CD8-positive, alpha-beta memory T cell (primary cell): ENCODE results near the gene CACNA1D. TPM values are rescaled to one million over a fixed set of nuclear protein-coding genes. Genes with fewer than 3 reads are reported as not detected.

Source experiments
- CTCF ChIA-PET: fragments of 350-600 bp; sonication (Branson Sonifier 250); formaldehyde crosslinking; loops from one replicate; lab custom pipeline; 2021; ENCODE audit warnings: antibody characterized with exemption; lab: Charles Lee
- POLR2A ChIA-PET: fragments of 350-600 bp; sonication (Branson Sonifier 250); formaldehyde crosslinking; loops from one replicate; lab custom pipeline; 2021; ENCODE audit warnings: antibody characterized with exemption; lab: Charles Lee
- DNase-seq, 5 donors: peaks; one replicate each; pipeline versions ENCODE4 v3.0.0 to v3.0.0-alpha.2; 2020 to 2022; ENCODE audit warnings: mixed read lengths in 1 of 5
- H3K27ac ChIP-seq: one replicate; pipeline ENCODE4 v1.7.0; 2013; ENCODE audit warnings: low read depth, mild to moderate bottlenecking, low read length, moderate library complexity
- H3K27me3 ChIP-seq: 2 replicates; pipeline ENCODE4 v1.7.0; 2013; ENCODE audit warnings: low read length, mild to moderate bottlenecking; ENCODE audit not compliant: insufficient read depth, poor library complexity, severe bottlenecking
- H3K36me3 ChIP-seq: 2 replicates; pipeline ENCODE4 v1.7.0; 2013; ENCODE audit warnings: mild to moderate bottlenecking, low read length, moderate library complexity; ENCODE audit not compliant: insufficient read depth
- H3K4me1 ChIP-seq: 2 replicates; pipeline ENCODE4 v1.7.0; 2013; ENCODE audit warnings: mild to moderate bottlenecking, low read length, moderate library complexity; ENCODE audit not compliant: insufficient read depth
- H3K4me3 ChIP-seq: 2 replicates; pipeline ENCODE4 v1.7.0; 2013; ENCODE audit warnings: mild to moderate bottlenecking, low read length
- H3K9me3 ChIP-seq: 2 replicates; pipeline ENCODE4 v1.7.0; 2013; ENCODE audit warnings: mild to moderate bottlenecking, low read length
- H3K27ac Mint-ChIP-seq, 8 donors: one replicate each; pipeline ENCODE4 v1.8.0; 2020 to 2021; ENCODE audit warnings: mixed read lengths in 8 of 8, mild to moderate bottlenecking in 6 of 8, inconsistent platforms in 3 of 8, moderate library complexity in 3 of 8
- H3K27me3 Mint-ChIP-seq, 2 donors: one replicate each; pipeline ENCODE4 v1.8.0; 2020 to 2021; ENCODE audit warnings: mixed read lengths in 2 of 2, mild to moderate bottlenecking in 1 of 2, moderate library complexity in 1 of 2
- H3K36me3 Mint-ChIP-seq, 3 donors: one replicate each; pipeline ENCODE4 v1.8.0; 2020 to 2021; ENCODE audit warnings: mixed read lengths in 3 of 3, inconsistent platforms in 1 of 3, mild to moderate bottlenecking in 1 of 3
- H3K4me1 Mint-ChIP-seq, 3 donors: one replicate each; pipeline ENCODE4 v1.8.0; 2020 to 2021; ENCODE audit warnings: mixed read lengths in 3 of 3, inconsistent platforms in 1 of 3, mild to moderate bottlenecking in 1 of 3
- H3K4me3 Mint-ChIP-seq, 7 donors: one replicate each; pipeline ENCODE4 v1.8.0; 2020 to 2021; ENCODE audit warnings: mixed read lengths in 7 of 7, mild to moderate bottlenecking in 6 of 7, moderate library complexity in 4 of 7, inconsistent platforms in 2 of 7
- H3K9me3 Mint-ChIP-seq, 5 donors: one replicate each; pipeline ENCODE4 v1.8.0; 2020 to 2022; ENCODE audit warnings: mixed read lengths in 5 of 5, mild to moderate bottlenecking in 3 of 5, moderate library complexity in 2 of 5, inconsistent platforms in 1 of 5
- polyA plus RNA-seq: library from polyadenylated mRNA; unstranded; fragments of 300-500 nt; fragmentation: Illumina TruSeq; gene quantifications from one replicate; pipeline ENCODE4 v1.2.3, GENCODE V29; 2021
- total RNA-seq, 2 experiments: library from RNA; stranded (reverse); gene quantifications; one replicate each; pipeline ENCODE4 v1.2.3, GENCODE V29; 2021

The CACNA1D gene
- total and polyA plus RNA-seq, 3 experiments from 2014 or later = 0.02 to 0.78 (median 0.26) TPM

DNA sequence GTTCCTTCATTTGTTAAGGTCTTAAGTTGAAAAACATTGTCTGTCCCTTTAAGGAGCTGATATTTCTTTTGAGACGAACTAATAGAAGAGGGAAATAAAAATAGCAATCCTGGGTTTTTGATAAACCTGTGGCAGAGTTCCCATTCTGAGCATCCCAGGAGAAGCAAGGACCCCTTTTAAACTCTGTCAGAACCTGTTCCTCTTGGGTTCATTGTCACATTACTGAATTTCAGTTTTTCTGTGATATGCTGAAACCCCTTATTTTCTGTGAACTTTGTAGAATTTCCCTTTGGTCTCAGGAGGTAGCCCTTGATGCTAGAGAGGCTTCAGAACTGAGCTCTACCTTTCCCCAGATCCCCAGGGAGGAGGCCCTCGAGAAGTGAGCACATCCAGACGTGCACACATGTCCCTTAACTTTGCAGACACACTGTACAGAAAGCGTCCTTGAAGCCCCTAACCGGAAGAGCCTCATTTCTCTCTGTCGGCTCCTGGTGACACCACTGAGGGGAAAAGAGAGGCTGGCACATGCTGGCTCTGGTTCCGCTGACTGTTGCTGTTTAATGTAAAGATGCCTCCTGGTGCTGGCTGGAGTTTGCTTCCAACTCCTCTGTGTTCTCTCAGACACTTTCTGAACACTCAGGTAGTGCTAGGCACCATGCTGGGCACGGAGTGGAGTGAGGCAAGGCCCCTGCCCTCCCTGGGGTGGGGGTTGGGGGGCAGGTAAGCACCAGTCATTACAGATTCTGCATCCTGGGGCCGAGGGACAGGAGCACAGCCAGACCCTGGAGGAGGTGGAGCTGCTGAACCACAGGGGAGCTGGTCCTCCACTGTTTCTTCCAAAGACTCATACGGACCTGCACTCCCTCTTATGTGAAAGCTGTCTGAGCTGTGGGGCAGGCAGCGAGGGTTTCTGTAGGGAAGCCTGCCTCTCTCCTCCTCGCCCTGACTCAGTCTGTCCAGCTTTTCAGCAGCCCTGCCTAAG lies 274.4 kb downstream of the CACNA1D start:
- Histone ChIP-seq H3K4me3 (no peak overlapping the region), H3K4me1 (no peaks in the 10 kb centered on the region), H3K36me3 (no peaks in the 10 kb centered on the region), H3K27me3 (no peaks in the 10 kb centered on the region), H3K27ac (no peak overlapping the region), H3K9me3 (no peaks in the 10 kb centered on the region)
- DNase-seq = no peak
- peaks cover 0 to 2% (median 0%) of the 10 kb centered on the region in 3 donors for H3K36me3 Mint-ChIP-seq
- no peak overlapping the region for H3K4me3 Mint-ChIP-seq
- peaks cover 9 to 16% of the 10 kb centered on the region in 2 donors for H3K27me3 Mint-ChIP-seq
- no peaks in the 10 kb centered on the region for H3K9me3 Mint-ChIP-seq
- ChIA-PET CTCF (no interaction called here), POLR2A (no interaction called here)
- no peaks in the 10 kb centered on the region for H3K4me1 Mint-ChIP-seq
- H3K27ac Mint-ChIP-seq = no peak overlapping the region

DNA sequence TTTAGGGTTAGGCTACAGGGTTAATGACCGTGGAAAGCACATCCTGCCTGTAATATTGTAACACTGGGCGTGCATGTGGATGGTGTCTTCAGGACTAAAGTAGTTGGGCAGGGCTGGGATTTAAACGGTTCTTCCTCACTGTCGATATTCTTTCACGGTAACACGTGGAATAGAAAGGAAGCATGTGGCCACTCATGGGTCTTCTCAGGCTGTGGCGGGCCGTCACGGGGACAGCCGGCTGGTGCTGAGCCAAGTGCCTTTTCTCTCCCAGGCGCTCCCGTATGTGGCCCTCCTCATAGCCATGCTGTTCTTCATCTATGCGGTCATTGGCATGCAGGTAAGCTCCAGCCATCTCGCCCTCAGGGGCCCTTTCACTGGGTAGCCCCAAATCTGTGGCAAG lies 278.2 kb downstream of the CACNA1D start:
- H3K27me3 ChIP-seq = no peaks in the 10 kb centered on the region
- Mint-ChIP-seq H3K4me1 (no peaks in the 10 kb centered on the region), H3K4me3 (no peak overlapping the region), H3K36me3 (peaks cover 0 to 5% (median 0%) of the 10 kb centered on the region in 3 donors), H3K27ac (no peak overlapping the region), H3K9me3 (no peaks in the 10 kb centered on the region), H3K27me3 (peaks cover 18 to 19% of the 10 kb centered on the region in 2 donors)
- CTCF ChIA-PET = no interaction called here
- no peak overlapping the region for H3K27ac ChIP-seq
- no peak for DNase-seq
- H3K9me3 ChIP-seq = no peaks in the 10 kb centered on the region
- no peaks in the 10 kb centered on the region for H3K4me1 ChIP-seq
- no peaks in the 10 kb centered on the region for H3K36me3 ChIP-seq
- H3K4me3 ChIP-seq = no peak overlapping the region
- POLR2A ChIA-PET = no interaction called here

DNA sequence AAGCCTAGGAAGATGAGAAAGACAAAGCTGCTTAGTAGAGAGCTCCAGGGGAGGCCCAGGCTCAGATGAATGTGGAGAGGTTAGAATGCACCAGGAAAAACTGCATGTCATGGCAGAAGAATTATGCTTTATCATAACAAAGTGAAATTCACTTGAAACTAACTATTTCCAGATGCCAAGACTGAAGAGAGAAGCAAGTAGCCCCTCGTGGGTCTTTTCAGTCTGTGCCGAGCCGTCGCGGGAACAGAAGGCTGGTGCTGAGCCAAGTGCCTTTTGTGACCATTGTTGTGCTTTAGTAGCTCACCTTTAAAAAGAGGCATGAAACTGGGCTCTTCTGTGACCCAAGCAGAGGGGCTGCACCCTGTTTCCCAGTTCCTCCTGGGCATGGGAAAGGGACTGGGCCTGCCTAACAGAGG lies 278.6 kb downstream of the CACNA1D start:
- H3K27me3 Mint-ChIP-seq = peaks cover 18 to 19% of the 10 kb centered on the region in 2 donors
- no peak overlapping the region for H3K4me3 ChIP-seq
- H3K4me1 Mint-ChIP-seq = no peaks in the 10 kb centered on the region
- DNase-seq = no peak
- no peak overlapping the region for H3K27ac ChIP-seq
- no peaks in the 10 kb centered on the region for H3K36me3 ChIP-seq
- POLR2A ChIA-PET = no interaction called here
- no peaks in the 10 kb centered on the region for H3K9me3 Mint-ChIP-seq
- peak overlapping the region in 1 of 8 donors; percentile 18 for H3K27ac Mint-ChIP-seq
- H3K4me3 Mint-ChIP-seq = no peak overlapping the region
- no peaks in the 10 kb centered on the region for H3K27me3 ChIP-seq
- CTCF ChIA-PET = no interaction called here
- peaks cover 0 to 5% (median 0%) of the 10 kb centered on the region in 3 donors for H3K36me3 Mint-ChIP-seq
- H3K4me1 ChIP-seq = no peaks in the 10 kb centered on the region
- no peaks in the 10 kb centered on the region for H3K9me3 ChIP-seq

DNA sequence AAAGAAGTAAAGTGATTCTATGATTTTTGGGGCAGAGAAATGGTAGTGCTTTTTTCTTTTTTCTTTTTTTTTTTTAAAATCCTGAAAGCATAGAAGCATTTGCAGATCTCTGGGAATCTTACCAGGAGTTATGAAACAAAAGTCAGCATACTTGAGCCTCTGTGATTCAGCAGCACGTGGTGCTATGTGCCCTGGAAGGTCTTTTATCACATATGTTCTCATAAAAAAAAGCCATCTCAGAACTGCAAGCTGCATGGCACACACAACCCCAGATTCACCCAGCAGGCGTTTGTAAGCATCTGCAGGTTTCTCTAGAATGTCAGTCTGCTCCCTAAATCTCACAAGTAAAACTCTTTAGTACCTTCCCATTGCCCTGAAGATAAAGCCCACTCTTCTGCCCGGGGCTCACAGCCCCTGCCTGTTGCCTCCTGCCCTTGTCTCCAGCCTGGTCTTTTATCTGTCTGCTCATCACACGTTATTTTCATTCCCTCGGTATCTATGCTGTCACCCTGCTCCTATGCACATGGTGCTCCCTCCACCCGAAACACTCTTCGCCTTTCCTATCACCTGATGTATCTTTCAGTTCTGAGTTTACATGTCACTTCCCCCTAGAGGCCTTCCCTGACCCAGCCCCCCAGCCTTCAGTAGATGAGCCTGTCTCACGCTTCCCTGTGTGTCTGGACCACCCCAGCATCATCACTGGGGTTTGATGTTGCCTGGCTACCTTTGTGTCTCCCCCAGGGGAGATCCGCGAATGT lies 279.4 kb downstream of the CACNA1D start:
- ChIA-PET CTCF (no interaction called here), POLR2A (no interaction called here)
- H3K4me3 ChIP-seq = no peak overlapping the region
- no peaks in the 10 kb centered on the region for H3K36me3 ChIP-seq
- Mint-ChIP-seq H3K4me3 (no peak overlapping the region), H3K9me3 (no peaks in the 10 kb centered on the region), H3K27me3 (peaks cover 16 to 18% of the 10 kb centered on the region in 2 donors), H3K4me1 (no peaks in the 10 kb centered on the region), H3K27ac (peak overlapping the region in 2 of 8 donors; percentile 18 to 54), H3K36me3 (peaks cover 0 to 3% (median 0%) of the 10 kb centered on the region in 3 donors)
- no peaks in the 10 kb centered on the region for H3K9me3 ChIP-seq
- no peaks in the 10 kb centered on the region for H3K27me3 ChIP-seq
- no peak for DNase-seq
- no peaks in the 10 kb centered on the region for H3K4me1 ChIP-seq
- no peak overlapping the region for H3K27ac ChIP-seq

DNA sequence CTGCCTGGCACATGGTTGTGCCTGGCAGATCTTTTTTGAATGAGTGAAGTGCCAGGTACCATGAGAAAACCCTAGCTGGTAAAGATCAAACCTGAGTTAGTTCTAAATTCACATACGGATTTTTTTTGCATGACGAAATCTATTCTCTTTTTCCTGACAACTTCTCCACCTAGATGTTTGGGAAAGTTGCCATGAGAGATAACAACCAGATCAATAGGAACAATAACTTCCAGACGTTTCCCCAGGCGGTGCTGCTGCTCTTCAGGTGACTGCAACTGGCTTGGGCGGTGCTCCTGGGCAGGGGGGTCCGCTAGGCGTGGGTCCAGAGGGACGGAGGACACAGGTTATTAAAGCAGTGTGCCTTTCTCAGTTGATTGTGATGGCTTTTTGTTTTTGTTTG lies 280.0 kb downstream of the CACNA1D start:
- Mint-ChIP-seq H3K9me3 (no peaks in the 10 kb centered on the region), H3K27me3 (peaks cover 13 to 16% of the 10 kb centered on the region in 2 donors), H3K27ac (peak overlapping the region in 1 of 8 donors; percentile 12), H3K4me3 (no peak overlapping the region), H3K4me1 (no peaks in the 10 kb centered on the region), H3K36me3 (peaks cover 0 to 3% (median 0%) of the 10 kb centered on the region in 3 donors)
- Histone ChIP-seq H3K9me3 (no peaks in the 10 kb centered on the region), H3K27ac (no peak overlapping the region), H3K36me3 (no peaks in the 10 kb centered on the region), H3K27me3 (no peaks in the 10 kb centered on the region), H3K4me3 (no peak overlapping the region), H3K4me1 (no peaks in the 10 kb centered on the region)
- ChIA-PET CTCF (no interaction called here), POLR2A (no interaction called here)
- DNase-seq = no peak

DNA sequence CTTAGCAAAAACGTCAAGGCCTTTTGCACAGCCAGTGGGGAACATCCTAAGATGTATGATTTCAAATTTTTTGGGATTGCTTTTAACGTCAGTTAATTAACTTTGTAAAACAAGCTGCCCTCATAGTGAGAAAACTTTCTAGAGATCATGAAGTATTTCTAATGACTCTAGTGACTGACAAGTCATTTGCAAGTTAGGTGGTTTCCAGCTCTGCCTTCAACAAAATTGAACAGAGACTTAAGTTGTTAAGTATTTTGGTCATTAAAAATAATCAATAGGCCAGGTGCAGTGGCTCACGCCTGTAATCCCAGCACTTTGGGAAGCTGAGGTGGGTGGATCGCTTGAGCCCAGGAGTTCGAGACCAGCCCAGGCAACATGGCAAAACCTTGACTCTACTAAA lies 280.6 kb downstream of the CACNA1D start:
- H3K4me1 Mint-ChIP-seq = no peaks in the 10 kb centered on the region
- H3K27me3 Mint-ChIP-seq = peaks cover 11 to 16% of the 10 kb centered on the region in 2 donors
- no peaks in the 10 kb centered on the region for H3K27me3 ChIP-seq
- ChIA-PET POLR2A (no interaction called here), CTCF (no interaction called here)
- no peak overlapping the region for H3K27ac Mint-ChIP-seq
- no peaks in the 10 kb centered on the region for H3K9me3 ChIP-seq
- H3K4me3 ChIP-seq = no peak overlapping the region
- H3K9me3 Mint-ChIP-seq = no peaks in the 10 kb centered on the region
- no peak for DNase-seq
- H3K36me3 Mint-ChIP-seq = peaks cover 0 to 3% (median 0%) of the 10 kb centered on the region in 3 donors
- no peak overlapping the region for H3K4me3 Mint-ChIP-seq
- no peaks in the 10 kb centered on the region for H3K36me3 ChIP-seq
- H3K4me1 ChIP-seq = no peaks in the 10 kb centered on the region
- H3K27ac ChIP-seq = no peak overlapping the region

DNA sequence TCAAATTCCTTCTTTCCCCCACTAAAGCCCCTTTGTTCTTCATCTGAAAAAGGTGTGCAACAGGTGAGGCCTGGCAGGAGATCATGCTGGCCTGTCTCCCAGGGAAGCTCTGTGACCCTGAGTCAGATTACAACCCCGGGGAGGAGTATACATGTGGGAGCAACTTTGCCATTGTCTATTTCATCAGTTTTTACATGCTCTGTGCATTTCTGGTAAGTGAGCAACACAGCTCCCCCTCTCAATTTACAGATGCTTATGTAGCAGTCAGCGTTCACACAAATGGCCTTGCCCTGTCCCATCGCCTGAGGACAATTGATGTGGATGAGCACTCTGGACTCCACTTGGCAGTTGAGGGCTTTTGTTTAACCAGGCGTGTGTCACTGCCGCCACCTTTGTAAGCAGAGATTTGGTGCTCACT lies 281.4 kb downstream of the CACNA1D start:
- Histone ChIP-seq H3K4me1 (no peaks in the 10 kb centered on the region), H3K27me3 (no peaks in the 10 kb centered on the region), H3K36me3 (no peaks in the 10 kb centered on the region), H3K27ac (no peak overlapping the region), H3K4me3 (no peak overlapping the region), H3K9me3 (no peaks in the 10 kb centered on the region)
- peaks cover 0 to 3% (median 0%) of the 10 kb centered on the region in 3 donors for H3K36me3 Mint-ChIP-seq
- no peak for DNase-seq
- no peaks in the 10 kb centered on the region for H3K4me1 Mint-ChIP-seq
- no peaks in the 10 kb centered on the region for H3K9me3 Mint-ChIP-seq
- no peak overlapping the region for H3K27ac Mint-ChIP-seq
- no peak overlapping the region for H3K4me3 Mint-ChIP-seq
- H3K27me3 Mint-ChIP-seq = peaks cover 10 to 16% of the 10 kb centered on the region in 2 donors
- POLR2A ChIA-PET = no interaction called here
- CTCF ChIA-PET = no interaction called here
